ENCODE data around the gene SLC25A6. TPM values are rescaled to one million over a fixed set of nuclear protein-coding genes. Genes with fewer than 3 reads are reported as not detected.

SLC25A6 gene
- total and polyA plus RNA-seq, 2 of the 13 experiments (the other 11 are each of a cell fraction or from before 2014, with no cell fraction given): 138 to 581 TPM

DNA sequence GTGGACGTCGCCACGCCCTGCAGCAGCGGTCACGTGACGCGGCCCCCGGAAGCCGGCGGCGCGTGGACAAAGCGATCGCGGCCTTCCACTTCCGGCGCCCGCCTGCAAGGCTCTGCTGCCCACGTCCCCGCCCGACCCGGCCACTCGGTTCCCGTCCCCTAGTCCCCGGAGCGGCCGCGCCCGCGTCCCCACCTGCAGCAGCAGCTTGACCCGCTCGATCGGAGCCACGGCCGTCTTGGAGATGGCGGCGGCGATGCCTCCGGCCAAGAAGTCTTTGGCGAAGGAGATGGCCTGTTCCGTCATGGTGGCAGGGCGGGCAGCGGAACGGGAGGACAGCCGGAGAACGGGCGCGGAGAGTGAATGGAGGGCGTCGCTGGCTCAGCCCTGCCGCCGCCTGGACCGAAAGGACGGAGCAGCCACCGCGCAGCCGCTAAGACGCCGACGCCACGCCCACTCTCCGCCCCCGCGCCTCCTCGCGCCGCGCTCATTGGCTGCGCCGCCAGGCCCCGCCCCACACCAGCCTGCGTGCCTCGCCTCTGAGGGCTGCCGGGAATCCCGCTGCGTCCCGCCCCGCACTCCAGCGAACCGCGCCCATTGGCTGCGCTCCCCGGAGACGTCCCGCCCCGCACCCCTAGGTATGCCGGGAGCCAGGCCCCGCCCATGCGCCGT is at the start of gene SLC25A6 (continued):
- TF ChIP-seq, protein P1, sequence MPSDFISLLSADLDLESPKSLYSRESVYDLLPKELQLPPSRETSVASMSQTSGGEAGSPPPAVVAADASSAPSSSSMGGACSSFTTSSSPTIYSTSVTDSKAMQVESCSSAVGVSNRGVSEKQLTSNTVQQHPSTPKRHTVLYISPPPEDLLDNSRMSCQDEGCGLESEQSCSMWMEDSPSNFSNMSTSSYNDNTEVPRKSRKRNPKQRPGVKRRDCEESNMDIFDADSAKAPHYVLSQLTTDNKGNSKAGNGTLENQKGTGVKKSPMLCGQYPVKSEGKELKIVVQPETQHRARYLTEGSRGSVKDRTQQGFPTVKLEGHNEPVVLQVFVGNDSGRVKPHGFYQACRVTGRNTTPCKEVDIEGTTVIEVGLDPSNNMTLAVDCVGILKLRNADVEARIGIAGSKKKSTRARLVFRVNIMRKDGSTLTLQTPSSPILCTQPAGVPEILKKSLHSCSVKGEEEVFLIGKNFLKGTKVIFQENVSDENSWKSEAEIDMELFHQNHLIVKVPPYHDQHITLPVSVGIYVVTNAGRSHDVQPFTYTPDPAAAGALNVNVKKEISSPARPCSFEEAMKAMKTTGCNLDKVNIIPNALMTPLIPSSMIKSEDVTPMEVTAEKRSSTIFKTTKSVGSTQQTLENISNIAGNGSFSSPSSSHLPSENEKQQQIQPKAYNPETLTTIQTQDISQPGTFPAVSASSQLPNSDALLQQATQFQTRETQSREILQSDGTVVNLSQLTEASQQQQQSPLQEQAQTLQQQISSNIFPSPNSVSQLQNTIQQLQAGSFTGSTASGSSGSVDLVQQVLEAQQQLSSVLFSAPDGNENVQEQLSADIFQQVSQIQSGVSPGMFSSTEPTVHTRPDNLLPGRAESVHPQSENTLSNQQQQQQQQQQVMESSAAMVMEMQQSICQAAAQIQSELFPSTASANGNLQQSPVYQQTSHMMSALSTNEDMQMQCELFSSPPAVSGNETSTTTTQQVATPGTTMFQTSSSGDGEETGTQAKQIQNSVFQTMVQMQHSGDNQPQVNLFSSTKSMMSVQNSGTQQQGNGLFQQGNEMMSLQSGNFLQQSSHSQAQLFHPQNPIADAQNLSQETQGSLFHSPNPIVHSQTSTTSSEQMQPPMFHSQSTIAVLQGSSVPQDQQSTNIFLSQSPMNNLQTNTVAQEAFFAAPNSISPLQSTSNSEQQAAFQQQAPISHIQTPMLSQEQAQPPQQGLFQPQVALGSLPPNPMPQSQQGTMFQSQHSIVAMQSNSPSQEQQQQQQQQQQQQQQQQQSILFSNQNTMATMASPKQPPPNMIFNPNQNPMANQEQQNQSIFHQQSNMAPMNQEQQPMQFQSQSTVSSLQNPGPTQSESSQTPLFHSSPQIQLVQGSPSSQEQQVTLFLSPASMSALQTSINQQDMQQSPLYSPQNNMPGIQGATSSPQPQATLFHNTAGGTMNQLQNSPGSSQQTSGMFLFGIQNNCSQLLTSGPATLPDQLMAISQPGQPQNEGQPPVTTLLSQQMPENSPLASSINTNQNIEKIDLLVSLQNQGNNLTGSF (CRISPR knock-in tag; IDR thresholded peaks at IDR 0.05): peak; percentile 46; the same call in 1 of the 2 replicates
- TF ChIP-seq, protein P2, sequence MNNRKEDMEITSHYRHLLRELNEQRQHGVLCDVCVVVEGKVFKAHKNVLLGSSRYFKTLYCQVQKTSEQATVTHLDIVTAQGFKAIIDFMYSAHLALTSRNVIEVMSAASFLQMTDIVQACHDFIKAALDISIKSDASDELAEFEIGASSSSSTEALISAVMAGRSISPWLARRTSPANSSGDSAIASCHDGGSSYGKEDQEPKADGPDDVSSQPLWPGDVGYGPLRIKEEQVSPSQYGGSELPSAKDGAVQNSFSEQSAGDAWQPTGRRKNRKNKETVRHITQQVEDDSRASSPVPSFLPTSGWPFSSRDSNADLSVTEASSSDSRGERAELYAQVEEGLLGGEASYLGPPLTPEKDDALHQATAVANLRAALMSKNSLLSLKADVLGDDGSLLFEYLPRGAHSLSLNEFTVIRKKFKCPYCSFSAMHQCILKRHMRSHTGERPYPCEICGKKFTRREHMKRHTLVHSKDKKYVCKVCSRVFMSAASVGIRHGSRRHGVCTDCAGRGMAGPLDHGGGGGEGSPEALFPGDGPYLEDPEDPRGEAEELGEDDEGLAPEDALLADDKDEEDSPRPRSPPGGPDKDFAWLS (CRISPR knock-in tag; IDR thresholded peaks at IDR 0.05; ENCODE audit: borderline replicate concordance): no peak
- no peak for TF ChIP-seq ZNF775 (CRISPR knock-in tag; IDR thresholded peaks at IDR 0.05; ENCODE audit: borderline replicate concordance)
- TF ChIP-seq XBP1 (CRISPR knock-in tag; IDR thresholded peaks at IDR 0.05): no peak
- no peak for TF ChIP-seq ZSCAN22 (CRISPR knock-in tag; IDR thresholded peaks at IDR 0.05)
- TF ChIP-seq, protein P3, sequence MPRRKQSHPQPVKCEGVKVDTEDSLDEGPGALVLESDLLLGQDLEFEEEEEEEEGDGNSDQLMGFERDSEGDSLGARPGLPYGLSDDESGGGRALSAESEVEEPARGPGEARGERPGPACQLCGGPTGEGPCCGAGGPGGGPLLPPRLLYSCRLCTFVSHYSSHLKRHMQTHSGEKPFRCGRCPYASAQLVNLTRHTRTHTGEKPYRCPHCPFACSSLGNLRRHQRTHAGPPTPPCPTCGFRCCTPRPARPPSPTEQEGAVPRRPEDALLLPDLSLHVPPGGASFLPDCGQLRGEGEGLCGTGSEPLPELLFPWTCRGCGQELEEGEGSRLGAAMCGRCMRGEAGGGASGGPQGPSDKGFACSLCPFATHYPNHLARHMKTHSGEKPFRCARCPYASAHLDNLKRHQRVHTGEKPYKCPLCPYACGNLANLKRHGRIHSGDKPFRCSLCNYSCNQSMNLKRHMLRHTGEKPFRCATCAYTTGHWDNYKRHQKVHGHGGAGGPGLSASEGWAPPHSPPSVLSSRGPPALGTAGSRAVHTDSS (CRISPR knock-in tag; conservative IDR thresholded peaks at IDR 0.05): peak; percentile 88; the same call in 1 of the 2 replicates
- TF ChIP-seq SNAI1 (CRISPR knock-in tag; IDR thresholded peaks at IDR 0.05; ENCODE audit: borderline replicate concordance): peak; percentile 92; the same call in 1 of the 2 replicates
- TF ChIP-seq HOXA5 (CRISPR knock-in tag; IDR thresholded peaks at IDR 0.05): peak; percentile 69; the same call in 1 of the 2 replicates
- TF ChIP-seq ERF (CRISPR knock-in tag; IDR thresholded peaks at IDR 0.05): peak; percentile 15; the same call in 1 of the 2 replicates
- 0 out of 2 replicates have a peak, but pooled peaks have one; percentile 65 for TF ChIP-seq TOPORS (CRISPR knock-in tag; IDR thresholded peaks at IDR 0.05)
- 0 out of 2 replicates have a peak, but pooled peaks have one; percentile 67 for TF ChIP-seq ZNF773 (CRISPR knock-in tag; IDR thresholded peaks at IDR 0.05; ENCODE audit: borderline replicate concordance)
- TF ChIP-seq SMC3 (IDR thresholded peaks at IDR 0.05; ENCODE audit: low read length): no peak
- no peak for TF ChIP-seq SMARCC2 (IDR thresholded peaks at IDR 0.05)
- TF ChIP-seq, protein P4, sequence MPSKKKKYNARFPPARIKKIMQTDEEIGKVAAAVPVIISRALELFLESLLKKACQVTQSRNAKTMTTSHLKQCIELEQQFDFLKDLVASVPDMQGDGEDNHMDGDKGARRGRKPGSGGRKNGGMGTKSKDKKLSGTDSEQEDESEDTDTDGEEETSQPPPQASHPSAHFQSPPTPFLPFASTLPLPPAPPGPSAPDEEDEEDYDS (CRISPR knock-in tag; IDR thresholded peaks at IDR 0.05): peak; percentile 88
- no peak for TF ChIP-seq SIN3B (IDR thresholded peaks at IDR 0.05; ENCODE audit: low read length)
- TF ChIP-seq ZMYM2 (CRISPR knock-in tag; IDR thresholded peaks at IDR 0.05): no peak
- peak; percentile 25; the same call in 1 of the 2 replicates for TF ChIP-seq ZNF629 (CRISPR knock-in tag; conservative IDR thresholded peaks at IDR 0.05)
- TF ChIP-seq ZNF230 (CRISPR knock-in tag; IDR thresholded peaks at IDR 0.05): peak; percentile 51; the same call in 1 of the 2 replicates
- peak; percentile 95 for TF ChIP-seq ZNF788 (CRISPR knock-in tag; IDR thresholded peaks at IDR 0.05; ENCODE audit: borderline replicate concordance)
- peak; percentile 3; the same call in 1 of the 2 replicates for TF ChIP-seq SNAPC2 (CRISPR knock-in tag; IDR thresholded peaks at IDR 0.05)
- 0 out of 2 replicates have a peak, but pooled peaks have one; percentile 49 for TF ChIP-seq ZNF33B (CRISPR knock-in tag; IDR thresholded peaks at IDR 0.05)
- TF ChIP-seq KAT2B (IDR thresholded peaks at IDR 0.05; ENCODE audit: borderline replicate concordance, low read depth, low read length): no peak
